ENCODE results near the gene NT5M.

GRCh38 chr17:17280613-17281549 is 22.3 kb upstream of the NT5M start, which contains the start of gene COPS3:
- TF ChIP-seq CTCF (IDR thresholded peaks at IDR 0.05) (no peak), POLR2A (IDR thresholded peaks at IDR 0.05) (peak; percentile 68)

Measured in breast epithelium (tissue), 3 donors.